IMR-90 (cell line): ENCODE measurements around the gene AUTS2.

Experiments used
- CHD1 ChIP-seq: IDR thresholded peaks from 2 replicates; pipeline ENCODE4 v1.6.1; 2012; ENCODE audit warnings: low read depth, low read length, improper control_type of control experiment
- MAFK ChIP-seq: IDR thresholded peaks from 2 replicates; pipeline ENCODE4 v1.6.1; 2012; ENCODE audit warnings: low read depth, low read length, improper control_type of control experiment
- MAZ ChIP-seq: IDR thresholded peaks from 2 replicates; pipeline ENCODE4 v1.6.1; 2012; ENCODE audit warnings: low read depth, mild to moderate bottlenecking, low read length, improper control_type of control experiment, moderate library complexity, borderline replicate concordance
- MXI1 ChIP-seq: IDR thresholded peaks from 2 replicates; pipeline ENCODE4 v1.6.1; 2012; ENCODE audit warnings: low read depth, mild to moderate bottlenecking, low read length, moderate library complexity, borderline replicate concordance
- POLR2A ChIP-seq: IDR thresholded peaks from 2 replicates; pipeline ENCODE4 v1.6.1; 2012; ENCODE audit warnings: mild to moderate bottlenecking, low read depth, low read length
- RAD21 ChIP-seq: IDR thresholded peaks from 2 replicates; pipeline ENCODE4 v1.6.1; 2012; ENCODE audit warnings: low read length, improper control_type of control experiment
- TF ChIP-seq, protein P1 (sequence below): conservative IDR thresholded peaks from 2 replicates; pipeline ENCODE4 v1.5.1; 2012; ENCODE audit warnings: mild to moderate bottlenecking, low read depth, low read length, improper control_type of control experiment

DNA sequence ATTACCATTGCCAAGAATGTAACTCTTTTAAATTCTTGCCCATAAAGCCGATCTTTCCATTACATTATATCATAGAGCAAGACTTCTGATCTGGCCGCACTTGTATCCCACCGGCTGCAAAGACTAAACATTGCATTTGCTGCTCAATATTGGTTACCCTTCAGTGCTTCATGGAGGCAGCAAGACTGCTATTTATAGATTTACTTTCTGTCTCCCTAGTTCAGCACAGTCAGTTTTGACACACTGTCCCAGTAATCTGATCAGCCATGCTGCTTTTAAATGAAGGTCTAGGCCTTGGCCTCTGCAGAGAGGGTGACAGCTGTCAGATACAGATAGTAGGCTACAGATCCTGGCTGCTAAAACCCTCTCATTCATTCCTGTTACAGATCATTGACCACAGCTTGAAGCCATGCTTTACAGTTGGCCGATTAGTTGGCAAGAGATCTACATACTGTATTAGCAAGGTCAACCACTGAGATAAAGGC, 971.1 kb downstream of the AUTS2 start:
- TF ChIP-seq, protein P1, sequence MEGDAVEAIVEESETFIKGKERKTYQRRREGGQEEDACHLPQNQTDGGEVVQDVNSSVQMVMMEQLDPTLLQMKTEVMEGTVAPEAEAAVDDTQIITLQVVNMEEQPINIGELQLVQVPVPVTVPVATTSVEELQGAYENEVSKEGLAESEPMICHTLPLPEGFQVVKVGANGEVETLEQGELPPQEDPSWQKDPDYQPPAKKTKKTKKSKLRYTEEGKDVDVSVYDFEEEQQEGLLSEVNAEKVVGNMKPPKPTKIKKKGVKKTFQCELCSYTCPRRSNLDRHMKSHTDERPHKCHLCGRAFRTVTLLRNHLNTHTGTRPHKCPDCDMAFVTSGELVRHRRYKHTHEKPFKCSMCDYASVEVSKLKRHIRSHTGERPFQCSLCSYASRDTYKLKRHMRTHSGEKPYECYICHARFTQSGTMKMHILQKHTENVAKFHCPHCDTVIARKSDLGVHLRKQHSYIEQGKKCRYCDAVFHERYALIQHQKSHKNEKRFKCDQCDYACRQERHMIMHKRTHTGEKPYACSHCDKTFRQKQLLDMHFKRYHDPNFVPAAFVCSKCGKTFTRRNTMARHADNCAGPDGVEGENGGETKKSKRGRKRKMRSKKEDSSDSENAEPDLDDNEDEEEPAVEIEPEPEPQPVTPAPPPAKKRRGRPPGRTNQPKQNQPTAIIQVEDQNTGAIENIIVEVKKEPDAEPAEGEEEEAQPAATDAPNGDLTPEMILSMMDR, result no peak
- TF ChIP-seq POLR2A (no peak), MAFK (no peak), MAZ (no peak), RAD21 (no peak), CHD1 (no peak), MXI1 (no peak)
